Neural progenitor cell (in vitro differentiated cells): ENCODE results near the gene TRNT1. TPM values are rescaled to one million over a fixed set of nuclear protein-coding genes. Genes with fewer than 3 reads are reported as not detected.

Source experiments
- DNase-seq: peaks from one replicate; pipeline ENCODE4 v3.0.0-alpha.2; 2016; ENCODE audit warnings: low spot score
- H2AFZ ChIP-seq: fragments of 200-600 bp; sonication (generic); replicated peaks from 2 replicates; pipeline ENCODE4 v1.6.1; 2016; ENCODE audit warnings: antibody characterized with exemption
- H3F3A ChIP-seq: fragments of 200-600 bp; sonication (generic); 2 replicates; pipeline ENCODE4 v1.6.1; 2016; ENCODE audit warnings: antibody characterized with exemption, low read depth
- H3K27ac ChIP-seq: fragments of 200-600 bp; sonication (generic); 2 replicates; pipeline ENCODE4 v1.5.1; 2016; ENCODE audit warnings: mild to moderate bottlenecking
- H3K27me3 ChIP-seq: fragments of 200-600 bp; sonication (generic); 2 replicates; pipeline ENCODE4 v1.6.1; 2016; ENCODE audit warnings: mild to moderate bottlenecking, moderate library complexity
- H3K36me3 ChIP-seq: fragments of 200-600 bp; sonication (generic); 2 replicates; pipeline ENCODE4 v1.5.1; 2016
- H3K4me1 ChIP-seq: fragments of 200-600 bp; sonication (generic); 2 replicates; pipeline ENCODE4 v1.6.1; 2016; ENCODE audit warnings: mixed run types
- H3K4me2 ChIP-seq: fragments of 200-600 bp; sonication (generic); 2 replicates; pipeline ENCODE4 v1.6.1; 2016
- H3K4me3 ChIP-seq: fragments of 200-600 bp; sonication (generic); 2 replicates; pipeline ENCODE4 v1.5.1; 2016
- H3K79me2 ChIP-seq: fragments of 200-600 bp; sonication (generic); 2 replicates; pipeline ENCODE4 v1.6.1; 2016; ENCODE audit warnings: low read depth
- H3K9ac ChIP-seq: fragments of 200-600 bp; sonication (generic); 2 replicates; pipeline ENCODE4 v1.6.1; 2016
- H3K9me3 ChIP-seq: fragments of 200-600 bp; sonication (generic); 2 replicates; pipeline ENCODE4 v1.5.1; 2016; ENCODE audit warnings: low read depth
- H4K20me1 ChIP-seq: fragments of 200-600 bp; sonication (generic); 2 replicates; pipeline ENCODE4 v1.6.1; 2016; ENCODE audit warnings: low read depth
- H3K27ac Mint-ChIP-seq: 3 replicates; pipeline ENCODE4 v1.8.0; 2021; ENCODE audit warnings: mixed read lengths
- H3K27me3 Mint-ChIP-seq: 2 replicates; pipeline ENCODE4 v1.8.0; 2022; ENCODE audit warnings: low read depth, mild to moderate bottlenecking, inconsistent platforms, moderate library complexity, mixed read lengths; ENCODE audit not compliant: insufficient read depth
- H3K36me3 Mint-ChIP-seq: 3 replicates; pipeline ENCODE4 v1.8.0; 2021; ENCODE audit warnings: mixed read lengths
- H3K4me1 Mint-ChIP-seq: 3 replicates; pipeline ENCODE4 v1.8.0; 2021; ENCODE audit warnings: mixed read lengths
- H3K4me3 Mint-ChIP-seq: 3 replicates; pipeline ENCODE4 v1.8.0; 2021; ENCODE audit warnings: mild to moderate bottlenecking, moderate library complexity, mixed read lengths
- H3K9me3 Mint-ChIP-seq: 3 replicates; pipeline ENCODE4 v1.8.0; 2020; ENCODE audit warnings: mixed read lengths
- EZH2 ChIP-seq: fragments of 200-600 bp; sonication (generic); IDR thresholded peaks from 2 replicates; pipeline ENCODE4 v1.6.1; 2017; ENCODE audit warnings: antibody characterized with exemption, mild to moderate bottlenecking, moderate library complexity
- EZH2phosphoT487 ChIP-seq: fragments of 200-600 bp; sonication (generic); IDR thresholded peaks from 2 replicates; pipeline ENCODE4 v1.6.1; 2017; ENCODE audit warnings: antibody characterized with exemption
- small RNA-seq: library from RNA; depleted of rRNA; stranded (forward); fragments of <200 nt; gene quantifications from one replicate; pipeline ENCODE3, GENCODE V24; 2015
- total RNA-seq: library from RNA; depleted of rRNA; stranded (reverse); fragments of >200 nt; gene quantifications from 2 replicates; pipeline ENCODE4 v1.2.3, GENCODE V29; 2015; ENCODE audit warnings: low replicate concordance
- TF ChIP-seq, protein P1 (sequence below): fragments of 200-600 bp; sonication (generic); IDR thresholded peaks from 2 replicates; pipeline ENCODE4 v1.5.1; 2017; ENCODE audit warnings: antibody characterized with exemption, mild to moderate bottlenecking

Gene TRNT1
- total RNA-seq, 1 donor from 2014 or later = 38.8 TPM

DNA sequence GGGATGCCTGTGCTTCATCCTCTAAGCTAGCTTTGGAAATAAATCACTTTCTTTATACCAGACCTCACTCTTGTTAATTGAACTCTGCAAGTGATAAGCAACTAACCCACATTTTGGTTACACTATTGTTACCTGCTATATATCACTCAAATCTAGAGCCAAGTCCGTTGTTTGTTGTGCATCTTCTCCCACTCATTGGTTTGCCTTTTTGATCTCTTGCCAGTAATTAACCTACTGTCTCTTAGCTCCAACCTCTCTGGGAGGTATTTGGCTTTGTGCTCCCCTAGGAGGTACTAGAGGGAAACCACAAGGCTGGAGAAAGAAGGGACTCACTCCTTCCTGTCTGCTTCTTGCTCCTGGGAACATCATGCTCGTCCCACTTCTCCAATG is 65.5 kb downstream of the TRNT1 start:
- Histone ChIP-seq H2AFZ (no peak overlapping the region), H3K4me3 (no peak overlapping the region), H3K27ac (no peak overlapping the region), H3K4me2 (no peak overlapping the region), H3F3A (no peaks in the 10 kb centered on the region), H3K79me2 (no peaks in the 10 kb centered on the region), H3K36me3 (no peaks in the 10 kb centered on the region), H4K20me1 (no peaks in the 10 kb centered on the region), H3K4me1 (no peaks in the 10 kb centered on the region), H3K9ac (no peak overlapping the region), H3K9me3 (no peaks in the 10 kb centered on the region), H3K27me3 (peaks cover 23% of the 10 kb centered on the region)
- no peak for DNase-seq
- H3K9me3 Mint-ChIP-seq = peaks cover 1% of the 10 kb centered on the region
- no peaks in the 10 kb centered on the region for H3K36me3 Mint-ChIP-seq
- no peaks in the 10 kb centered on the region for H3K27me3 Mint-ChIP-seq
- TF ChIP-seq EZH2 (no peak), EZH2phosphoT487 (no peak)
- TF ChIP-seq, protein P1, sequence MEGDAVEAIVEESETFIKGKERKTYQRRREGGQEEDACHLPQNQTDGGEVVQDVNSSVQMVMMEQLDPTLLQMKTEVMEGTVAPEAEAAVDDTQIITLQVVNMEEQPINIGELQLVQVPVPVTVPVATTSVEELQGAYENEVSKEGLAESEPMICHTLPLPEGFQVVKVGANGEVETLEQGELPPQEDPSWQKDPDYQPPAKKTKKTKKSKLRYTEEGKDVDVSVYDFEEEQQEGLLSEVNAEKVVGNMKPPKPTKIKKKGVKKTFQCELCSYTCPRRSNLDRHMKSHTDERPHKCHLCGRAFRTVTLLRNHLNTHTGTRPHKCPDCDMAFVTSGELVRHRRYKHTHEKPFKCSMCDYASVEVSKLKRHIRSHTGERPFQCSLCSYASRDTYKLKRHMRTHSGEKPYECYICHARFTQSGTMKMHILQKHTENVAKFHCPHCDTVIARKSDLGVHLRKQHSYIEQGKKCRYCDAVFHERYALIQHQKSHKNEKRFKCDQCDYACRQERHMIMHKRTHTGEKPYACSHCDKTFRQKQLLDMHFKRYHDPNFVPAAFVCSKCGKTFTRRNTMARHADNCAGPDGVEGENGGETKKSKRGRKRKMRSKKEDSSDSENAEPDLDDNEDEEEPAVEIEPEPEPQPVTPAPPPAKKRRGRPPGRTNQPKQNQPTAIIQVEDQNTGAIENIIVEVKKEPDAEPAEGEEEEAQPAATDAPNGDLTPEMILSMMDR = no peak
- no peak overlapping the region for H3K27ac Mint-ChIP-seq
- no peaks in the 10 kb centered on the region for H3K4me1 Mint-ChIP-seq
- H3K4me3 Mint-ChIP-seq = no peak overlapping the region

GRCh38 chr3:3194861-3195260 is 68.1 kb downstream of the TRNT1 start:
- Mint-ChIP-seq H3K27ac (no peak overlapping the region), H3K36me3 (no peaks in the 10 kb centered on the region), H3K9me3 (no peaks in the 10 kb centered on the region), H3K27me3 (no peaks in the 10 kb centered on the region), H3K4me1 (no peaks in the 10 kb centered on the region), H3K4me3 (no peak overlapping the region)
- H2AFZ ChIP-seq = no peak overlapping the region
- peaks cover 23% of the 10 kb centered on the region for H3K27me3 ChIP-seq
- no peak overlapping the region for H3K9ac ChIP-seq
- no peak overlapping the region for H3K4me2 ChIP-seq
- no peaks in the 10 kb centered on the region for H3K4me1 ChIP-seq
- TF ChIP-seq EZH2 (no peak), EZH2phosphoT487 (no peak)
- TF ChIP-seq, protein P1 = no peak
- H3K36me3 ChIP-seq = no peaks in the 10 kb centered on the region
- no peak for DNase-seq
- no peaks in the 10 kb centered on the region for H3K79me2 ChIP-seq
- H3K4me3 ChIP-seq = no peak overlapping the region
- no peaks in the 10 kb centered on the region for H3K9me3 ChIP-seq
- no peak overlapping the region for H3K27ac ChIP-seq
- no peaks in the 10 kb centered on the region for H4K20me1 ChIP-seq
- no peaks in the 10 kb centered on the region for H3F3A ChIP-seq

GRCh38 chr3:3196148-3196861 is 69.6 kb downstream of the TRNT1 start:
- Histone ChIP-seq H3K4me1 (no peaks in the 10 kb centered on the region), H3F3A (no peaks in the 10 kb centered on the region), H4K20me1 (no peaks in the 10 kb centered on the region), H2AFZ (no peak overlapping the region), H3K27ac (no peak overlapping the region), H3K79me2 (no peaks in the 10 kb centered on the region), H3K4me2 (no peak overlapping the region), H3K27me3 (peaks cover 23% of the 10 kb centered on the region), H3K4me3 (no peak overlapping the region), H3K9ac (no peak overlapping the region), H3K36me3 (no peaks in the 10 kb centered on the region), H3K9me3 (no peaks in the 10 kb centered on the region)
- Mint-ChIP-seq H3K4me1 (no peaks in the 10 kb centered on the region), H3K4me3 (no peak overlapping the region), H3K27ac (no peak overlapping the region), H3K27me3 (no peaks in the 10 kb centered on the region), H3K36me3 (no peaks in the 10 kb centered on the region), H3K9me3 (no peaks in the 10 kb centered on the region)
- TF ChIP-seq, protein P1 = peak; percentile 88
- TF ChIP-seq EZH2phosphoT487 = no peak
- peak; percentile 48 for DNase-seq

Small RNA genes within 50 kb of the gene (small RNA-seq; reads per million reads assigned to genes)
- not detected for gene RF00416

Other genes starting within 250 kb of the TRNT1 start
- gene IL5RA, start 16.6 kb upstream of the TRNT1 start, total RNA-seq = not detected in 2 replicates
- gene CRBN, start 52.8 kb downstream of the TRNT1 start, total RNA-seq = 78.0 and 84.6 TPM in 2 replicates